Measurements from ENCODE around the gene GARNL3.

GARNL3 gene

GRCh38 chr9:127404631-127405030 lies 140.1 kb downstream of the GARNL3 start:
- no peak for TF ChIP-seq CTCF (IDR thresholded peaks at IDR 0.05; ENCODE audit: borderline replicate concordance, insufficient read depth, low read depth, low read length)

GRCh38 chr9:127405344-127406125 lies 141.0 kb downstream of the GARNL3 start:
- no peak for TF ChIP-seq CTCF (IDR thresholded peaks at IDR 0.05; ENCODE audit: borderline replicate concordance, insufficient read depth, low read depth, low read length)
- H3K4me3 ChIP-seq (ENCODE audit: low read depth, low read length): no peak overlapping the region

More at GRCh38 chr9:127404631-127405030, 140.1 kb downstream of the GARNL3 start:
- no peak overlapping the region for H3K4me3 ChIP-seq (ENCODE audit: low read depth, low read length)

- H3K4me3 ChIP-seq (ENCODE audit: low read depth, low read length): no peak overlapping the region
- TF ChIP-seq CTCF (IDR thresholded peaks at IDR 0.05; ENCODE audit: borderline replicate concordance, insufficient read depth, low read depth, low read length): no peak
Measured at GRCh38 chr9:127406799-127407491, 142.4 kb downstream of the GARNL3 start.

GRCh38 chr9:127407492-127407843 lies 142.9 kb downstream of the GARNL3 start:
- no peak overlapping the region for H3K4me3 ChIP-seq (ENCODE audit: low read depth, low read length)

GRCh38 chr9:127411122-127411521 lies 146.5 kb downstream of the GARNL3 start:
- no peak overlapping the region for H3K4me3 ChIP-seq (ENCODE audit: low read depth, low read length)
- TF ChIP-seq CTCF (IDR thresholded peaks at IDR 0.05; ENCODE audit: borderline replicate concordance, insufficient read depth, low read depth, low read length): no peak

More at GRCh38 chr9:127407492-127407843, 142.9 kb downstream of the GARNL3 start:
- TF ChIP-seq CTCF (IDR thresholded peaks at IDR 0.05; ENCODE audit: borderline replicate concordance, insufficient read depth, low read depth, low read length): no peak

- TF ChIP-seq CTCF (IDR thresholded peaks at IDR 0.05; ENCODE audit: borderline replicate concordance, insufficient read depth, low read depth, low read length): no peak
- no peak overlapping the region for H3K4me3 ChIP-seq (ENCODE audit: low read depth, low read length)
Measured at GRCh38 chr9:127415141-127415540, 150.6 kb downstream of the GARNL3 start.

- no peak for TF ChIP-seq CTCF (IDR thresholded peaks at IDR 0.05; ENCODE audit: borderline replicate concordance, insufficient read depth, low read depth, low read length)
- H3K4me3 ChIP-seq (ENCODE audit: low read depth, low read length): no peak overlapping the region
Measured at GRCh38 chr9:127415657-127416056, 151.1 kb downstream of the GARNL3 start.

Data from GM12875 (cell line).